Natural killer cell (primary cell): Measurements from ENCODE around the gene PXDN. TPM values are rescaled to one million over a fixed set of nuclear protein-coding genes. Genes with fewer than 3 reads are reported as not detected.

Experiments used
- ATAC-seq, 3 donors: fragments of 150-1000 bp in 2 of 3; fragments of 200-7000 bp in 1 of 3; cut with Tn5 transposase; 1 replicate in 1 of 3; 2 replicates in 2 of 3; pipeline ENCODE4 v1.10.0; 2021; ENCODE audit warnings: mild to moderate bottlenecking in 2 of 3, moderate library complexity in 2 of 3
- DNase-seq, 2 donors: peaks; one replicate each; pipeline versions ENCODE4 v3.0.0 to v3.0.0-alpha.2; 2013 to 2021; ENCODE audit warnings: mixed read lengths in 1 of 2
- H3K27ac ChIP-seq: one replicate; pipeline ENCODE4 v1.5.1; 2013; ENCODE audit warnings: mild to moderate bottlenecking, low read length
- H3K27me3 ChIP-seq: one replicate; pipeline ENCODE4 v1.6.1; 2013; ENCODE audit warnings: low read length; ENCODE audit not compliant: control insufficient read depth, insufficient read depth
- H3K36me3 ChIP-seq: one replicate; pipeline ENCODE4 v1.6.1; 2013; ENCODE audit warnings: low read length; ENCODE audit not compliant: control insufficient read depth, insufficient read depth
- H3K4me1 ChIP-seq: one replicate; pipeline ENCODE4 v1.6.1; 2013; ENCODE audit warnings: low read length; ENCODE audit not compliant: control insufficient read depth, insufficient read depth
- H3K4me3 ChIP-seq: one replicate; pipeline ENCODE4 v1.5.1; 2013; ENCODE audit warnings: low read length
- H3K9me3 ChIP-seq: one replicate; pipeline ENCODE4 v1.6.1; 2013; ENCODE audit warnings: low read length; ENCODE audit not compliant: control insufficient read depth, insufficient read depth
- H3K27ac Mint-ChIP-seq, 2 donors: one replicate each; pipeline ENCODE4 v1.8.0; 2022; ENCODE audit warnings: mild to moderate bottlenecking in 2 of 2, mixed read lengths in 2 of 2, moderate library complexity in 1 of 2
- H3K27me3 Mint-ChIP-seq, 2 donors: one replicate each; pipeline ENCODE4 v1.8.0; 2022; ENCODE audit warnings: low read depth in 2 of 2, mixed read lengths in 2 of 2
- H3K36me3 Mint-ChIP-seq: one replicate; pipeline ENCODE4 v1.8.0; 2022; ENCODE audit warnings: mixed read lengths
- H3K4me1 Mint-ChIP-seq, 2 donors: one replicate each; pipeline ENCODE4 v1.8.0; 2022; ENCODE audit warnings: mixed read lengths in 2 of 2
- H3K4me3 Mint-ChIP-seq: one replicate; pipeline ENCODE4 v1.8.0; 2022; ENCODE audit warnings: mild to moderate bottlenecking, moderate library complexity, mixed read lengths
- H3K9me3 Mint-ChIP-seq, 2 donors: one replicate each; pipeline ENCODE4 v1.8.0; 2022; ENCODE audit warnings: mixed read lengths in 2 of 2
- WGBS: methylation state at CpG from one replicate; pipeline ENCODE4 v1.1.7; 2013; ENCODE audit warnings: missing lambda C conversion rate; ENCODE audit not compliant: insufficient coverage; 5-methylcytosine and 5-hydroxymethylcytosine counted together
- intact Hi-C: fragments of 100-400 bp; cut with micrococcal nuclease; formaldehyde crosslinking; loops from one replicate; pipeline ENCODE4 v1.14.2; 2022
- total RNA-seq, 4 donors: library from RNA; stranded (reverse); fragments of 120-200 nt in 1 of 4; gene quantifications; one replicate each; pipeline versions ENCODE4 v1.2.3 to v1.2.4, GENCODE V29; 2013 to 2022
- TF ChIP-seq, protein P1 (sequence below): fragments of 200-600 bp; IDR thresholded peaks from one replicate; pipeline ENCODE4 v1.8.0; 2022; ENCODE audit warnings: antibody characterized with exemption

The PXDN gene
- total RNA-seq, 3 donors from 2014 or later (not counting 1 experiment from before 2014, with no cell fraction given), result 2.1 to 3.7 (median 2.5) TPM

DNA sequence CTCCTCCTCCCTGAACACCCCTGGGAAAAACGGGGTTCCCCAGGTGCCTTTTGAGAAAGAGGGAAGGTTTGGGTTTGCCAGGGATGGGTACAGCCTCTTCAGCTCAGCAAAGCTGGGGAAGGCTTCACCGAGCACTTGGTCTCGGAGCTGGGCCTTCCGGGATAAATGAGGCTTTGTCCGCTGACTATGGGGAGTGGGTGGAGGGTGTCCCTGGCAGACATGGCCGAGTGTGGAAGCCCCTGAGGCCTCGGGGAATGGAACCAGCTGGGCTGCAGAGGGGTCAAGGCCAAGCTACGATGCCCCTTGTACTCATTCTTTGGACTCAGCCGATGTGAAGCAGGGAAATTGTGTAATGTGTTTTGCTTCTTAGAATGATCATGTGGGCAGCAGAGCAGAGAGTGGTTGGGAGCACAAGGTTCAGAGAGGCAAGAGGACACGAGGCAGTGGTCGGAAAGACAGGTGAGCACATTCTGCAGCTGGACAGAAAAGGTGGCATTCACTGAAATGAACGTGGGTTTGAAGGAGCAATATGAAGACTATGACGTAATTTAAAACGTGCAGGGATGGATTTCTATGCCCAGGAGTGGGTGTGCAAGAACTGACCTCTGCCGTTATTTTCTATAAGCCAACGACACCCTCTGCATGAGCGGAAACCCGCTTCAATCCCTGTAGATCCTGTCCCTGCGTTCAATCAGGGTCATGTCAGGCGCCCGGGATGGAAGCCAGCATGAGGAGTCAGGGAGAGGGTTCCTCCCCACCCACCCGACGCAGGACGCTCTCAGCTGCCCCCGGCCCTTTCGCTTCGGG lies 142.6 kb downstream of the PXDN start:
- WGBS, result 86% methylated on average over 26 of the region's 27 CpGs
- Mint-ChIP-seq H3K4me3 (no peak overlapping the region), H3K4me1 (no peaks in the 10 kb centered on the region), H3K9me3 (no peaks in the 10 kb centered on the region), H3K27me3 (no peaks in the 10 kb centered on the region), H3K36me3 (no peaks in the 10 kb centered on the region), H3K27ac (no peak overlapping the region)
- DNase-seq, result no peak
- no peak overlapping the region for H3K4me3 ChIP-seq
- no peaks in the 10 kb centered on the region for H3K27me3 ChIP-seq
- peaks cover 3% of the 10 kb centered on the region for H3K4me1 ChIP-seq
- no peak overlapping the region for H3K27ac ChIP-seq
- intact Hi-C loops, result no loop called here
- H3K36me3 ChIP-seq, result no peaks in the 10 kb centered on the region
- H3K9me3 ChIP-seq, result no peaks in the 10 kb centered on the region
- TF ChIP-seq, protein P1, sequence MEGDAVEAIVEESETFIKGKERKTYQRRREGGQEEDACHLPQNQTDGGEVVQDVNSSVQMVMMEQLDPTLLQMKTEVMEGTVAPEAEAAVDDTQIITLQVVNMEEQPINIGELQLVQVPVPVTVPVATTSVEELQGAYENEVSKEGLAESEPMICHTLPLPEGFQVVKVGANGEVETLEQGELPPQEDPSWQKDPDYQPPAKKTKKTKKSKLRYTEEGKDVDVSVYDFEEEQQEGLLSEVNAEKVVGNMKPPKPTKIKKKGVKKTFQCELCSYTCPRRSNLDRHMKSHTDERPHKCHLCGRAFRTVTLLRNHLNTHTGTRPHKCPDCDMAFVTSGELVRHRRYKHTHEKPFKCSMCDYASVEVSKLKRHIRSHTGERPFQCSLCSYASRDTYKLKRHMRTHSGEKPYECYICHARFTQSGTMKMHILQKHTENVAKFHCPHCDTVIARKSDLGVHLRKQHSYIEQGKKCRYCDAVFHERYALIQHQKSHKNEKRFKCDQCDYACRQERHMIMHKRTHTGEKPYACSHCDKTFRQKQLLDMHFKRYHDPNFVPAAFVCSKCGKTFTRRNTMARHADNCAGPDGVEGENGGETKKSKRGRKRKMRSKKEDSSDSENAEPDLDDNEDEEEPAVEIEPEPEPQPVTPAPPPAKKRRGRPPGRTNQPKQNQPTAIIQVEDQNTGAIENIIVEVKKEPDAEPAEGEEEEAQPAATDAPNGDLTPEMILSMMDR, result no peak
- no peak for ATAC-seq

DNA sequence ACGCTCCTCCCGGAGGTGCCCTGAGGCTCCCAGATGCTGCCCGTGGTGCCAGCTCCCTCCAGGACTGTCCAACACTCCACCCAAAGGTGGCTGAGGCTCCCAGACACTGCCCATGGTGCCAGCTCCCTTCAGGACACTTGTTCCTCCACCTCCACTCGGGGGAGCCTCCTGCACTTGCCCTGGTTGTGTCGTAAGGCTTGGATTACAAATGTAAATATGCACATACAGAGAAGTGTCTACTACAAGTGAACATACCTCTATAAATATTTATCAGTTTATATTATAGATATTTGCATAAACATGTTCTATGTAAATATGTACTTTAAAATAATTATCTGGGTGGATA lies 143.3 kb downstream of the PXDN start:
- H3K4me1 Mint-ChIP-seq, result no peaks in the 10 kb centered on the region
- no peaks in the 10 kb centered on the region for H3K9me3 Mint-ChIP-seq
- H3K27me3 ChIP-seq, result no peaks in the 10 kb centered on the region
- ATAC-seq, result no peak
- H3K9me3 ChIP-seq, result no peaks in the 10 kb centered on the region
- no peak overlapping the region for H3K27ac Mint-ChIP-seq
- DNase-seq, result no peak
- H3K27ac ChIP-seq, result no peak overlapping the region
- no peaks in the 10 kb centered on the region for H3K36me3 Mint-ChIP-seq
- no peak overlapping the region for H3K4me3 ChIP-seq
- H3K27me3 Mint-ChIP-seq, result no peaks in the 10 kb centered on the region
- H3K36me3 ChIP-seq, result no peaks in the 10 kb centered on the region
- TF ChIP-seq, protein P1, result no peak
- peaks cover under 1% of the 10 kb centered on the region for H3K4me1 ChIP-seq
- no peak overlapping the region for H3K4me3 Mint-ChIP-seq
- 69% methylated on average over 4 of the region's 5 CpGs for WGBS
- intact Hi-C loops, result no loop called here

DNA sequence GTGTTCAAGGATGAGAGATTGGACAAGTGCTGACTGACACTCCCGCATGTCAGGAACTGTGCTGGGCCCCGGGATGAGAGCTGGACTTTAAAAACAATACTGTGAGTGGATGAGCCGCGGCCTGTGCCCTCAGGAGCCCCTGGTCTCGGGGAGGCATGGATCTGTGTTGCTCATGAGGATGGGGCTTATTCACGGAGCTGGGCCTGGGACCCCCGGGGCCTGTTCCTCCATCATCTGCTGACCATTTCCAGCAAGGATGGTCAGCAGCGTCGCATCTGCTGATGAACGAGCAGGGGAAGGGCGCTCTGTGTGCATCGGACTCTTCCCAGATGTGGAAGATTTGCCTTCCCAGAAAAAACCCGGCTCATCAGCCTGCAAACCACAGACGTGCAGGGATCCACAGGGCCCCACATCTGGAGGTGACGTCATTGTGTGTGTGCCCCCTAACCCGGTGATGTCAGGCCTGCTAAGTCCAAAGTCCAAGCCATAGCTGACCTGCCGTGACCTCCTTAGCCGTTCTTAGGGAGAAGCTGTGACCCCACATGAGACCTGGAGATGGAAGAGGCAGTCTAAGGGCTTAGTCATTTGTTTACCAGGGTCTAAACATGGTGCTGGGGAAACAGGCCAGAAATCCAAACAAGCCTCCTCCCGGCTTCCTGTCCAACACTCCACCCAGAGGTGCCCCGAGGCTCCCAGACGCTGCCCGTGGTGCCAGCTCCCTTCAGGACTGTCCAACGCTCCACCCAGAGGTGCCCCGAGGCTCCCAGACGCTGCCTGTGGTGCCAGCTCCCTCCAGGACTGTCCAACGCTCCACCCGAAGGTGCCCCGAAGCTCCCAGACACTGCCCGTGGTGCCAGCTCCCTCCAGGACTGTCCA lies 143.9 kb downstream of the PXDN start:
- H3K36me3 ChIP-seq, result no peaks in the 10 kb centered on the region
- WGBS, result 89% methylated on average over 29 of the region's 29 CpGs
- no peaks in the 10 kb centered on the region for H3K36me3 Mint-ChIP-seq
- no peak overlapping the region for H3K4me3 ChIP-seq
- TF ChIP-seq, protein P1, result no peak
- no peaks in the 10 kb centered on the region for H3K27me3 Mint-ChIP-seq
- no peak for DNase-seq
- intact Hi-C loops, result no loop called here
- no peaks in the 10 kb centered on the region for H3K4me1 Mint-ChIP-seq
- no peak for ATAC-seq
- no peaks in the 10 kb centered on the region for H3K9me3 Mint-ChIP-seq
- no peak overlapping the region for H3K27ac Mint-ChIP-seq
- H3K4me1 ChIP-seq, result no peaks in the 10 kb centered on the region
- no peak overlapping the region for H3K4me3 Mint-ChIP-seq
- no peaks in the 10 kb centered on the region for H3K27me3 ChIP-seq
- no peaks in the 10 kb centered on the region for H3K9me3 ChIP-seq
- no peak overlapping the region for H3K27ac ChIP-seq
